Activated T-cell treated with anti-CD3 and anti-CD28 coated beads, Interleukin-2, amount 50 U/mL, for 48 hours (primary cell): Measurements from ENCODE around the gene NXPE1.
"Not testable (repeated sequence)": the region's sequence is repeated elsewhere in the genome, so short reads cannot be mapped to it uniquely, and the experiment has no call there.

ENCODE experiments used
- DNase-seq, 2 experiments: peaks; one replicate each; pipeline ENCODE4 v3.0.0-alpha.2; 2020

The NXPE1 gene

DNA sequence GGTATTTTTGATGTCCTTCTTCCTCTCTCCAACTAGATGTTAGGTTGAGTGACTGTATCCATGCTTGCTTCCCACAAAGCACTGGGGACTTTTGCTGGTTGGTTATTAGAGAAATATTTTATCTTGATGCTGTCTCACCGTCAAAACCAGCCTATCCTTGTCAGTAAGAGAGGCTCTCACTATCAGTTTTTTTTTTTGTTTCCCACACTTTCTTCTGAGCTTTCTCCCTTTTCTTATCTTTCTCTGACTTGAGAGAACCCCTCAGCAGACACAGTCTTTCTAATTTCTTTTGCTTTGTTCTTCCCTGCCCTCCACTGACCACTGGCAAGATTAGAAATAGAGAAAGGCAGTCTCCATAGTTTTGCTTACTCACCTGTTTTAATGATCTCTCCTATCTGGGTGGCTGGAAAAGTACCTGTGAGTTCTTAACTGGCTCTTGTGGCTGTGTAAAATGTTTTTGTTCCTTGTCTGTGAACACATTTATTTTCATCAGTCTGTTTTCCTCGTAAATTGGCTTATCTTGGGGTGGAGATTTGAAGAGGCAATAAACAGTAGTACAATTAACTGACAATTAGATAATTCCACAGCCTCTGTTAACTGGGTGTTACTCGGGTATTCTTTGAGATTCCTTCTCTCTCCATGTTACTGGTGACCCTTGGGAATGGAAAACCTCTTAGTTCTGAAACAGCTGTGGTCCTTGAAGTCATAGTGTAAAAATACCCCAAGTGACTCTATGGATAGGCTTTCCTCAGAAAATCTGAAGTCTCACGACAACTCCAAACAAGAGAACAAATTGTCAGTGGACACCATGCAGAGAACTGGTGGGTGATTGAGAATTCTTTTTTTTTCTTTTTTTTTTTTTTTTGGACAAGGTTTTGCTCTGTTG, at the start of gene NXPE1:
TSS of gene NXPE1 (minus strand) at position 457 of the 886 bp plus-strand sequence. CDS start 8,680 bp downstream, outside the sequence.
- DNase-seq = no peak

DNA sequence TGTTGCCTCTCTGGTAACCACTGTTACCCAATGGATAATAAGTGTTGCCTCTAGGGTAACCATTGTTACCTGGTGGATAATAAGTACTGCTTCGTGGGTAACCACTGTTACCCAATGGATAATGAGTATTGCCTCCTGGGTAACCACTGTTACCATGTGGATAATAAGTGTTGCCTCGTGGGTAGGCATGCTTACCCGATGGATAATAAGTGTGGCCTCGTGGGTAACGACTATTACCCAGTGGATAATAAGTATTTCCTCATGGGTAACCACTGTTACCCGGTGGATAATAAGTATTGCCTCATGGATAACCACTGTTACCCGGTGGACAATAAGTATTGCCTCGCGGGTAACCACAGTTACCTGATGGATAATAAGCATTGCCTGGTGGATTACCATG, 49.7 kb upstream of the NXPE1 start:
- DNase-seq = no peak

DNA sequence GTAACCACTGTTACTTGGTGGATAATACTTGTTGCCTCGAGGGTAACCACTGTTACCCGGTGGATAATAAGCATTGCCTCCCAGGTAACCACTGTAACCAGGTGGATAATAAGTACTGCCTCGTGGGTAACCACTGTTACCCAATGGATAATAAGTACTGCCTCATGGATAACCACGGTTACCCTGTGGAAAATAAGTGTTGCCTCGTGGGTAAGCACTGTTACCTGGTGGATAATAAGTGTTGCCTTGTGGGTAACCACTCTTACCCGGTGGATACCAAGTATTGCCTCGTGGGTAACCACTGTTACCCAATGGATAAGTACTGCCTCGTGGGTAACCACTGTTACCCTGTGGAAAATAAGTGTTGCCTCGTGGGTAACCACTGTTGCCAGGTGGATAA, 48.9 kb upstream of the NXPE1 start:
- not testable (repeated sequence) for DNase-seq

DNA sequence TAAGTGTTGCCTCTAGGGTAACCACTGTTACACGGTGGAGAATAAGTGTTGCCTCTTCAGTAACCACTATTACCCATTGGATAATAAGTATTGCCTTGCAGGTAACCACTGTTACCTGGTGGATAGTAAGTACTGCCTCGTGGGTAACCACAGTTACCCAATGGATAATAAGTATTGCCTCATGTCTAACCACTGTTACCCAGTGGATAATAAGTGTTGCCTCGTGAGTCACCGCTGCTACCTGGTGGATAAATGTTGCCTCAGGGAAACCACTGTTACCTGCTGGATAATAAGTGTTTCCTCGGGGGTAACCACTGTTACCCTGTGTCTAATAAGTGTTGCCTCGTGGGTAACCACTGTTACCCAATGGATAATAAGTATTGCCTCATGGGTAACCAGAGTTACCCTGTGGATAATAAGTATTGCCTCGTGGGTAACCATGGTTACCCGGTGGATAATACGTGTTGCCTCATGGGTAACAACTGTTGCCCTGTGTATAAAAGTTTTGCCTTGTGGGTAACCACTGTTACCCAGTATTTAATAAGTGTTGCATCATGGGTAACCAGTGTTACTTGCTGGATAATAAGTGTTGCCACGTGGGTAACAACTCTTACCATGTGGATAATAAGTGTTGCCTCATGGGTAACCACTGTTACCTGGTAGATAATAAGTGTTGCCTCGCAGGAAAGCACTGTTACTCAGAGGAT, 48.2 kb upstream of the NXPE1 start:
- DNase-seq = no peak

DNA sequence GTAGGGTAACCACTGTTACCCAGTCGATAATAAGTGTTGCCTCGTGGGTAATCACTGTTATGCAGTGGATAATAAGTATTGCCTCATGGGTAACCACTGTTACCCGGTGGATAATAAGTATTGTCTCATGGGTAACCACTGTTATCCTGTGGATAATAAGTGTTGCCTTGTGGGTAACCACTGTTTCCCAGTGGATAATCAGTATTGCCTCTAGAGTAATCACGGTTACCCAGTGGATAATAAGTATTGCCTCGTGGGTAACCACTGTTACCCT, 47.1 kb upstream of the NXPE1 start:
- not testable (repeated sequence) for DNase-seq

DNA sequence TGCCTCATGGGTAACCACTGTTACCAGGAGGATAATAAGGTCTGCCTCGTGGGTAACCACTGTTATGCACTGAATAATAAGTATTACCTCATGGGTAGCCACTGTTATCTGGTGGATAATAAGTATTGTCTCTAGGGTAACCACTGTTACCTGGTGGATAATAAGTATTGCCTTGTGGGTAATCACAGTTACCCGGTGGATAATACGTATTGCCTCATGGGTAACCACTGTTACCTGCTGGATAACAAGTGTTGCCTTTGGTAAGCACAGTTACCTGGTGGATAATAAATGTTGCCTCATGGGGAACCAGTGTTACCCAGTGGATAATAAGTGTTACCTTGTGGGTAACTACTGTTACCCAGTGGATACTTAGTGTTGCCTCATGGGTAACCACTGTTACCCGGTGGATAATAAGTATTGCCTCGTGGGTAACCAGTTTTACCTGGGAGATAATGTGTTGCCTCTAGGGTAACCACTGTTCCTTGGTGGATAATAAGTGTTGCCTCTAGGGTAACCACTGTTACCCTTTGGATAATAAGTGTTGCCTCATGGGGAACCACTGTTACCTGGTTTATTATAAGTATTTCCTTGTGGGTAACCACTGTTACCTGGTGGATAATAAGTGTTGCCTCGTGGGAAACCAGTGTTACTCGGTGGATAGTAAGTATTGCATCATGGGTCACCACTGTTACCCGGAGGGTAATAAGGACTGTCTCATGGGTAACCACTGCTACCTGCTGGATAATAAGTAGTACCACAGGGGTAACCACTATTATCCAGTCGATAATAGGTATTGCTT, 46.5 kb upstream of the NXPE1 start:
- no peak for DNase-seq

DNA sequence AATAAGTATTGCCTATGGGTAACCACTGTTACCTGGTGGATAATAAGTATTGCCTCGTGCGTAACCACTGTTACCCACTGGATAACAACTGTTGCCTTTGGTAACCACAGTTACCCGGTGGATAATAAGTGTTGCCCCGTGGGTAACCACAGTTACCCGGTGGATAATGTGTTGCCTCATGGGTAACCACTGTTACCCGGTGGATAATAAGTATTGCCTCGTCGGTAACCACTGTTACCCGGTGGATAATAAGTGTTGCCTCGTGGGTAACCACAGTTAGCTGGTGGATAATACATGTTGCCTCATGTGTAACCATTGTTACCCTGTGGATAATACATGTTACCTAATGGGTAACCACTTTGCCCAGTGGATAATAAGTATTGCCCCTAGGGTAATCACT, 45.7 kb upstream of the NXPE1 start:
- no peak for DNase-seq

DNA sequence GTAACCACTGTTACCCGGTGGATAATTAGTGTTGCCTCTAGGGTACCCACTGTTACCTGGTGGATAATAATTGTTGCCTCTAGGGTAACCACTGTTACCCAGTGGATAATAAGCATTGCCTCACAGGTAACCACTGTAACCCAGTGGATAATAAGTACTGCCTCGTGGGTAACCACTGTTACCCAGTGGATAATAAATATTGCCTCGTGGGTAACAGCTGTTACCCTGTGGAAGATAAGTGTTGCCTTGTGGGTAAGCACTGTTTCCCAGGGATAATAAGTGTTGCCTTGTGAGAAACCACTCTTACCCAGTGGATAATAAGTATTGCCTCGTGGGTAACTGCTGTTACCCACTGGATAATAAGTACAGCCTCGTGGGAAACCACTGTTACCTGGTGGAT, 45.2 kb upstream of the NXPE1 start:
- no peak for DNase-seq

DNA sequence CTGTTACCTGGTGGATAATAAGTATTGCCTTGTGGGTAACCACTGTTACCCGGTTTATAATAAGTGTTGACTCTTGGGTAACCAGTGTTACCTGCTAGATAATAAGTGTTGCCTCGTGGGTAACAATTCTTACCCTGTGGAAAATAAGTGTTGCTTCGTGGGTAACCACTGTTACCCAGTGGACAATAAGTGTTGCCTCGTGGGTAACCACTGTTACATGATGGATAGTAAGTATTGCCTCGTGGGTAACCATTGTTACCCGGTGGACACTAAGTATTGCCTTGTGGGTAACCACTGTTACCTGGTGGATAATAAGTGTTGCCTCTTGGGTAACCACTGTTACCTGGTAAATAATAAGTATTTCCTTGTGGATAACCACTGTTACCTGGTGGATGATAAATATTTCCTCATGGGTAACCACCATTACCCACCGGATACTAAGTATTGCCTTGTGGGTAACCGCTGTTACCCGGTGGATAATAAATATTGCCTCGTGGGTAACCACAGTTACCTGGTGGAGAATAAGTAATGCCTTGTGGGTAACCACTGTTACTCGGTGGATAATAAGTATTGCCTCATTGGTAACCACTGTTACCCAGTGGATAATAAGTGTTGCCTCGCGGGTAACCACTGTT, 44.6 kb upstream of the NXPE1 start:
- no peak for DNase-seq

DNA sequence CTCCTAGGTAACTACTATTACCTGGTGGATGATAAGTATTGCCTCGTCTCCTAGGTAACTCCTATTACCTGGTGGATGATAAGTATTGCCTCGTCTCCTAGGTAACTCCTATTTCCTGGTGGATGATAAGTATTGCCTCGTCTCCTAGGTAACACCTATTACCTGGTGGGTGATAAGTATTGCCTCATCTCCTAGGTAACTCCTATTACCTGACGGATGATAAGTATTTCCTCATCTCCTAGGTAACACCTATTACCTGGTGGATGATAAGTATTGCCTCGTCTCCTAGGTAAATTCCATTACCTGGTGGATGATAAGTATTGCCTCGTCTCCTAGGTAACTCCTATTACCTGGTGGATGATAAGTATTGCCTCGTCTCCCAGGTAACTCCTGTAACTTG, 43.5 kb upstream of the NXPE1 start:
- not testable (repeated sequence) for DNase-seq

DNA sequence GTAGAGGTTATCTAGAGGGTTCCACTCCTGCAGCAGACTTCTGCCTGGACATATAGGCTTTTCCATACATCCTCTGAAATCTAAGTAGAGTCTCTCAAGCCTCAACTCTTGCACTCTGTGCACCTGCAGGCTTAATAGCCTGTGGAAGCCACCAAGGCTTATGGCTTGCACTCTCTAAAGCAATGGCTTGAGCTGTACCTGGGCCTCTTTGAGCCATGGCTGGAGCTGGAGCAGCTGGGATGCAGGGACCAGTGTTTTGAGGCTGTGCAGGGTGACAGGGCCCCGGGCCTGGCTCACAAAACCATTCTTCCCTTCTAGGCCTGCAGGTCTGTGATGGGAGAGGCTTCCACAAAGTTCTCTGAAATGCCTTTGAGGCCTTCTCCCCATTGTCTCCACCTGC, 38.8 kb upstream of the NXPE1 start:
- no peak for DNase-seq

DNA sequence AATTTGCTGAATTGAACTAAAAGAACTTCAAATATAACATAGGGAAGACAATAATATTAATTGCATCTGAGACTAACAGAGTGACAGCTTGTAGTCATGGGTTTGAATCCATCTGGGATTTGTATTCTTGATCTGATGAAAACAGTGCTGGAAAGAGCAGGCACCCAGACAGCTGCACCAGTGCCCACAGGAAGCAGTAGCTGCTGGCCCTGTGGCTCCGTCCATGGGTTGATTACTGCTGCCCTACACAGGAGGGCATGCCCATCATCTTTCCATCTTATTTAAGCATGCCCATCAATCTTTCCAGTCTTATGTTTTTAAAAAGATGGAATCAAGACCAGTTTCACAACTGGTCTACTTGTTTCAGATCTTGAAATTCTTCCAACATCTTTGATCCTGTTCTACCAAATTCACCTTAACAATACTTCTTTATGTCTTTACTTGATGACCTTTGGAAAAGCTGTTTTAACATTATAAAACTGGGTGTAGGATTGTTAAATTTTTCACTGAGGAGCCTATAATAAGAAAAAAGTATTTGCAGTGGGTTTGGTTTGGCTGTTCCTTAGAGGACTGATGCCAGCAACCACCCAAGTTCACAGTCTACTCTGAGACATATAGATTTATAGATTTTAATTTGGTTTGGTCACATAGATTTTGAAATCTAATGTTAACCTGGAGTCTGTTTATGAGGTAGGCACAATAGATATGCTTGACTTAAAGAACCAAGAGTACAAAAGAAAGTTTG, 36.7 kb upstream of the NXPE1 start:
- DNase-seq = no peak

DNA sequence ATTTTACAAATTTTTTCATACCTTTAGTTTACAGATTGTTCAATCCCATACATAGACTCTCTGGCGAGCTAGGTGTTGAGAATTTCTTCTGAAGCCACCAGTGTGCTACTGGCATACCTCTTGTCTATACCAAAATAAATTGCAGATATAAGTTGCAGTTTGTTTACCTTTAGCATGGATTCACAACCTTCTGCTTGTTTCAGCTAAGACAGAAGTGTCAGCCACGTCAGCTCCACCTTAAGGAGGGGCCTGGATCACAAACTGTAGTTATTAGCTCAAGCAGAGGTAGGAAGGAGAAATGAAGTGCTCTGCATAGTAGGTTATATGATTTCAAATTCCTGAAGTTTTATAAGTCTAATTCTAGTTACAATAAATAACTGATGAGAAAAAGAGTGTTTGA, 35.9 kb upstream of the NXPE1 start, which contains the start of gene NXPE4:
TSS of gene NXPE4 (minus strand) at position 216 of the 400 bp plus-strand sequence. CDS start 1,027 bp downstream, outside the sequence.
- no peak for DNase-seq

DNA sequence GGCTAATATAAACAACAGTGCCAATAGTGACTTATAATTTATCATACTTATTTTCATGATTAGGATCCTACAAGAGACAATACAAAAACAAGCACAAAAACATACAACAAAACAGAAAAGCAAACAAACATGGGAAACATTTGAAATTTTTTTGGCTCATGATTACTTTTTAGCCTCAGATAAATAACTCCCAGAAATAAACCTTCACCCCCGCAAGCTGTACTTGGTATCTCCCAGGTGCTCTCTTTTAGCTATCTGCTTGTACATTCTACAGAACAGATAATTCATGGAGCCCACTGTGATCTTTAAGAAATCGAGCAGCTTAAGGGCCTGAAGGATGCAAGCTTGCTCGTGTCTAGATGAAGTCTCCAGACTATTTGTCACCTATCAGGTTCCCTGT, 35.0 kb upstream of the NXPE1 start:
- no peak for DNase-seq

DNA sequence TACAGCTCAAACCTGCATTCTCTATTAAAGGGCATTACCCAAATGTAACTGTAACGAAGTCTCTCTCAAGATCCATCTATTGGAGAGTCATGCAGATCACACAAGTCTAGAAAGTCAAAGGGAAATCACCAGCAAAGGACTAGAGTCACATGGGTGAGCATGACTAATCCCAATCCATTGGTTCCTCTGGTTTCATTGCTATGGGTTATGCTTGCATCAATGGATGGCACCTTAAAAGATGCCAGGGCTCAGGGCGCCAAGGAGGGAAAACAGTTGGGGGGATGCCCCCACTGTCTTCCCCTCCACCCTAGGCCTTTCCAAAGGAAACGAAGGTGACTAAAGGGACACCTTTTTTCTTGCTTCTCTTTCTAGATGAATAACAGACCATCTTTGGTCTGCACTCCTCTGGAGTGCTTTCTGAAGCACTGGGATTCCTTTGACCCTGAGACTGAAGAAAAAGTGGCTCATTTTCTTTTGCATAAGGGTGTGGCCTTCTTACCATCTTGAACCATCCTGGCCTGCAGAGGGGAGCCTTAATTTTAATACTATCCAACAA, 27.8 kb upstream of the NXPE1 start:
- no peak for DNase-seq

DNA sequence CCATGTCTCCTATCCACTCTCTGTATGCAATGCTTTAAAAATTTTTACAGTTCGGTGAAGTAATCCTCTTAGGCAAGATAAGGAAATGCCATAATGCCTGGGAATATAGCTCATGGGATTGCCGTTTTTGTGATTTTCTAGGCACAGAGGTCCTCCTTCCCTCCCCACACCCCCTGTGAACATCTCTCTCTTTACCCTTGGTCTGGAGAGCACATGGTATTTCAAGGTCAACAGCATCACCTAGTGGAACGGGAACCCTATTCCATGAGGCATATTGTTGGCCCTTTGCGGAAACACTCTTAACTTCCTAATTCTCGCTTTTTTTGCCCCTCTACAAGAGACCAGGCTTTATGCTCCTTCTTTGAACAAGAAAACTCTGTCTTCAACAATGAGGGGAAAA, 27.1 kb upstream of the NXPE1 start:
- no peak for DNase-seq

DNA sequence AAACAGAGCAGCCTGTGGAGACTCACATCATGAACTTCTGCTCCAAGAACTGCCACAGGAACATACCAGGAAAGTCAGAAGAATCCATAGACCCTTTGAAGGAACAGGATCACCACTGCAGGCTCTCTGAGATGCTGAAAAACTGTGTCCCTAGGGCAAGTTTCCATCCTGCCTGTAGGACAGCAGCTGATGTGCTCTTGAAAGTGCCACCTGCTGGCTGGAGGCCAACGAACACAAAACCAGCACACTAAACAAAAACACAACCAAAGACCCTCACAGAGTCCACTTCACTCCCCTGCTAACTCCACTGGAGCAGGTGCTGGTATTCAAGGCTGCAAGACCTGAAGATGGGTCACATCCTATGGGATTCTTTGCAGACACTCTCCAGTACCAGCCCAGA, 12.0 kb upstream of the NXPE1 start:
- no peak for DNase-seq

DNA sequence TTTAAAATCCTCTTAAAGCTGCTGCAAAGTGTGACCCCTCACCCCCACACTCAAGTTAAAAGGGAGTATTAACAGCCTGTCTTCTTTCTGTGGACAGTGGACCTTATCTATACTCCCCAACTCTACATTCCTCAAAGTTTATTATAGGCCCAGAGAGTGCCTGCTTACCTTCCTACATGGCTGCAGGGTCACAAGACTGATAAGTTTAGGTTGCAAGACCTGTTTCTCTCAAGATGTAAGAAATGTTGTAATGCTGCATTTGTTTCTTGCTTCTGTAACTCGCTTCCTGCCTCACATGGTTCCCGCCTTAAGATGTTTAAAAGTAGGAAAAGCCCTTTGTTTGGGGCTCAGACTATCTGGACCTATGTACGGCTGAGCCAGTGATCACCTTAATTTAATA, 10.1 kb upstream of the NXPE1 start:
- no peak for DNase-seq

DNA sequence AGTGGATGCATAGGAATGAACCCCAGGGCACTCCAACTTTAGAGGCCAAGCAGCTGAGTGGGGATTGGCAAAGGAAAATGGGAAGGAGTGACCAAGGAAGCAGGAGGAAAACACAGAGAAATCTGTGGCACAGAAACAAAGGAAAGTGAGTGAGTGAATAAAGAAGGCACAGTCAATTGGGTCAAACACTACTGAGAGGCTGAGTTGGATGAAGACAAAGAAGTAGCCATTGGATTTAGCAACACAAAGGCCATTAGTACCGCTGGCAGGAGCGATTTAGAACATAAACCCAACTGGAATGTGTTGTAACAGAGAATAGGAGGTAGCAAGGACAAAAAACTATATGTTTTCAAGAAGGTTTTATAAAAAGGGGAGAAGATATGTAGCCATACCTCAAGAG, 6.6 kb upstream of the NXPE1 start:
- no peak for DNase-seq

DNA sequence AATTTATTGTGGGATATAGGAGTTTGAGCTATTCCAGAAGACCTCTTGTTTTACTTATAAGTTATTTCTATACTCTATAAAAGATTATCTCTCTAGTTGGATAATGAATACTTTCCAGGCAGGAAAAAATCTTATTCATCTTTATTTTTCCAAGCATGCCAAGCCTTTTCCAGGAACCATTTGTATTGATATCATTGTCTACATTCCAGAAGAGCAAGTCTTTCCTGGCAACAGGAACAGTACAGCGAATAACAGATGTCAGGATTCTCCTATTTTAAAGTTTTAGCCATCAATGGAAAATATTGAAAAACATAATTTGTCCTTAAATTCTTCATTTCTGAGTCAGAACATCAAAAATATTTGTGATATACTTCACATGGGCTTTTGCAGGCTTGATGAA, 5.2 kb upstream of the NXPE1 start:
- DNase-seq = no peak

DNA sequence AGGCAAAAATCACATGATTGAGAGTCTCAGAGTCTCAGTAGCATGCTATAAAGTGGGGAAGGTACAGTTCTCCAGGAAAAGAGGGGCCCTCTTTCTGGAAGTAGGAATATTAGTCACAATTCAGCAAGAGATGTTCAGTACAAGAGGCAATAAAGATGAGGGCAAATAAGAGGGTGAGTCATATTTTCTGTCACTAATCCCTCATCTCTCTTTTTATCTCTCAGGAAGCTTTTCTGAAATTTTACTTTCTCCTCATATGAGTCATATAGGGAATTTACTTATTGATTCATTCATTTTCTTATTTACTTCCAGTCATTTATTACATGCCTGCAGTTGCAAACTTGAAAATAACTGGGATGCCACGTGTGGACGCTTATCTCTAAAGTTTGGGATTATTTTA, 3.4 kb upstream of the NXPE1 start:
- DNase-seq = no peak
